Central memory CD4-positive, alpha-beta T cell (primary cell): ENCODE measurements around the gene TECPR1.

Experiments used
- DNase-seq: peaks from one replicate; pipeline ENCODE4 v3.0.0; 2022

TECPR1 gene

DNA sequence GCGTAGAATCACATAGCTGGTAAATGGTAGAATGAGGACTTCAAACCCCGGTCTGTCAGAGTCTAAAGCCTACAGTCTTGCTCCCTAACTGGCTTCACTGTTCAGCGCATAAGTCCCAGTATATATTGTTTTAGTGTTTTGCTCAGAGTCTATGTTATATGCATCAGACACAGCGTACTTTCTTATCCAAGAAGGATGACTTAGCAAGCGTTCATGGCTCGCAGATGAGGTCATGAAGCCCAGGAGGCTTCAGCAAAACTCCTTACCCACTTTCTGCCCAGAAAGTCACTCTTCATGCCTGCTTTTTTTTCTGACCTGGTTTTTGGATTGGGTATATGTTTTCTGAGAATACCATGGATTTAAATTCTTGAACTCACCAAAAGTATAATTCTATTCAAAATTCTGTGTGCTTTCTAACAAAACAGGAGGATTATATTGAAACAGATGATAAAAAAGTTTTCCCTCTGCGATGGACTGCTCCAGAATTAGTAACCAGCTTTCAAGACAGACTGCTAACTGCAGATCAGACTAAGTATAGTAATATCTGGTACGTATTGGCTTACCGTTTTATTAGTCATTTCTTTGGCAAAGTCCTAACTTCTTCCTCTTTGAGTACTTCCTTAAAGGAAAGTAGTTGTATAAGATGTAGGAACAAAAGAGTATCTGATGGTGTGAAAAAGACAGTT, 65.4 kb downstream of the TECPR1 start:
- DNase-seq: no peak

DNA sequence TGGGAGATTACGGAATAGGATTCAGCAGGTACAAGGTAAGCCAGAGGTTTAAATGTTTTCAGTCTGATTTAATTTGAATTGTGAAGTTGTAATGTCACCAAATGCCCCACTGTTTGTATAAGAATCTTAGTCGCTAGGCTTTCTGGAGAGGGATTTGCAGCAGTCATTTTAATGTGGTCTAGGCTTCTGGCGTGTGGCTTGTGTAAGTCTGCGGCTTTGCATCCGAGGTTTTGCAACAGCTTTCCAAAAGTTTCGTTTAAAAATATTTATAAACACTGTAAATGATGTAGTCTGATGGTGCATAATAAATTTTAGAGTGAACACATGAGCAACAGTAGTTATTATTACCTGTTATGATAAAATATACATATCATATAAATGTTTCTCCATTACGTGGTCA, 66.9 kb downstream of the TECPR1 start:
- no peak for DNase-seq

DNA sequence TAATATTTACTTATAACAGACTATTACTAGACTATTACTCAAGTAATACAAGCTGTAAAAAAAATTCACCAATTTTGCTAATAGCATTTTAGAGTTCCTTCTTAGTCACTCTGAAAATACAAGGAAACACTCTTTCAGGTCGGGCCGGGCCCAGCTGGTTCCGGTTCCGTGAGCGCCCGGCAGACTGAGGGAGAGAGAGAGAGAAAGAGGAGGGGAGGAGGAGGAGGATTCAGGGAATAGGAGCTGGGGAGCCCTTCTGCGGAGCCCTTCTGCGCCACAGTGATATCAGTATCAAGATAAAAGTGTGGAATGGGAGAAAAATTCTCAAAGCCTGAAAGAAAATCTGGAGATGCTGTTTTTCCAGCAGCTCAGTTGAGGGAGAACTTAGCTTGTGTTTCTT, 71.3 kb downstream of the TECPR1 start:
- no peak for DNase-seq

DNA sequence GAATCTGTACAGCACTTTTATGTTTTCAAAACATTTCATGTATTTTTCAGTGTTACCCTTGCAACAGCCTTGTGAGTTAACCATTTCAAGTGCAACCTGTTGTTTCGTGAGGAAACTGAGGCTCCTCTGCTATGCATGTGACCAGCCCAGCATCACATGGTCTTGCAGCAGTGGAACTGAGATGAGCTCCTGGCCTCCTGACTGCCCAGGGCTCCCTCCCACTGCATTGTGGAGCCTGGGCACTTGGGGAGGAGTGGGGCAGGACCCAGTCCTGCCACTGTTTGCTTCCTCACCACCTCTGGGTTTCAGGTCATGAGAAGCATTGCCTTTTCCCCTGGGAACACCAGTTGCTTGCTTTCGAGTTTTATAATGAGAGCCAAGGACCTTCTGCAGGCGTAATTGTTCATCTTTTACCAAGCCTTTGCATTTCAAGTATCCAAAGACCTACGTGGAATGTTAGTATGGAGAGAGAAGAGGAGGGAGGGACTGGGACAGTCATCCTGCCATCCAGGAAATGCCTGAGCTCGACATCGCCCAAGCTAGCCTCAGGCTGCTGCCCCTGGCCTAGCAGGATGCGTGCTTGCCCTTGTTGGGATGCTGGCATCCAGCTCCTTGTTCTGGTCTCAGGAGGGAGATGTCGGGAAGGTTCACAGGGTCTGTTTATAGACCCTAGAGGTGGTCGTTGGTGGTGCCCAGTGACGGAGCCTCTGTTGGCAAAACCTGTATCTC, 73.1 kb downstream of the TECPR1 start:
- no peak for DNase-seq

DNA sequence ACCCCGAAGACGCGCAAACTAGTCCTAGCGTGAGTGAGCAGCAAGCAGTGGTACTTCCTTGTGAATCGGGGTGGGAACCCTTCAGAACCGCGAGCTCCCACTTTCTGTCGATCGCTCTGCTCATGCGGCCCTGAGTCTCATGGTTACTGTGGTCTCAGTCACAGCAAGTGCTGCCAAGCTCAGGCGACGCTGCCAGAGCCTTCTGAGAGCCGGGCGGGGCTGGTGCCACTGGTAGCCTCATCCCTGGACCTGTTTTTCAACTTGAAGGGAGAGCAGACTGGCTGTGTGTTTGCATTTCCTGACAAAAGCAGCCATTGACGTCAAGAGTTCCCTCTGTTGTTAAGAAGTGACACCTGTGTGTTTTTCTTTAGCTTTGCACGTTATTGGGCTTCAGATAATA, 73.7 kb downstream of the TECPR1 start:
- no peak for DNase-seq

DNA sequence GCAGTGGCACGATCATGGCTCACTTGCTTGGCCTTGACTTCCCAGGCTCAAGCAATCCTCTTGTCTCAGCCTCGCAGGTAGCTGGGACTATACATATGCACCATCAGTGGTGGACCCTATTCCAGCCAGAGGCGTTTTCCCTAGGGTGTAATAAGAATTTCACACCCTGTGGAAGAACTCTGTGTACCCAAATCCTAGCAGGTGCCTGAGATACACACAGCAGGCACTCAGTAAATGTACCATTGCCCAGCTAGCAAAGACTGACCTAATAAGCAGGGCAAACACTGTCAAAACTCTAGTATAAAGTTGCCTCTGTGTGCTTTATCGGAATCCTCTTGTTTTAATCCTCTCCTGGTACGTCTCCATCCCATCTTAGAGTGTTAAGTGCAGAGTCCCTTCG, 74.5 kb downstream of the TECPR1 start:
- no peak for DNase-seq

DNA sequence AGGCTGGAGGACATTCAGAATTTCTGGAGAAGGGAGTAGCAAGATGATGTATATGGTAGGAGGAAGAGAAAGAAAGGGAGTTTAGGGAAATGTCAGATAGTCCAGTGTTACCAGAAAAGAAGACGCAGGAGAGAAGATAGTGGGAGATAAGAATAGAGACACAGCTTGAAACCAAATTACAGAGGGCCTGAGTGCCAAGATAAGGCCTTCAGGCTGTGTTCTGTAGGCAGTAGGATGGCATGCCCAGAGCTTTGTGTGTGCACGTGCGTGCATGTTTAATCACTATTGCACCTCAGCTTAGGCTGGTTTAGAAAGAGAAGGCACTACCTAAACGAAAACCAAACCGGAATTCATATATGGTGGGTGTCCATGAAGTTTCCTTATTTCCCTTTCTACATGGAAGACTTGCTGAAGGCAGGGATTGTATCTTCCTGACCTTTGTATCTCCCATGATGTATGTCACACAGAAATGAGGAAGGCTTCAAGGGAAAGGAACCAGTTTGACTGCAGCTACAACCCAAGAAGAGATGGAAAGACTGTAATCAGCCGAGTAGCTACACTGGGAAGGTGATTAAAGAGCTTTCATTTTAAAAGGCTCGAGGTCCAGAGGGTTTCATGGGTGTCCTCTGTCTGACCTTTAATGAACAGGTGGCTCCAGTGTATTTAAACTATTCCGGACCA, 76.6 kb downstream of the TECPR1 start:
- no peak for DNase-seq

DNA sequence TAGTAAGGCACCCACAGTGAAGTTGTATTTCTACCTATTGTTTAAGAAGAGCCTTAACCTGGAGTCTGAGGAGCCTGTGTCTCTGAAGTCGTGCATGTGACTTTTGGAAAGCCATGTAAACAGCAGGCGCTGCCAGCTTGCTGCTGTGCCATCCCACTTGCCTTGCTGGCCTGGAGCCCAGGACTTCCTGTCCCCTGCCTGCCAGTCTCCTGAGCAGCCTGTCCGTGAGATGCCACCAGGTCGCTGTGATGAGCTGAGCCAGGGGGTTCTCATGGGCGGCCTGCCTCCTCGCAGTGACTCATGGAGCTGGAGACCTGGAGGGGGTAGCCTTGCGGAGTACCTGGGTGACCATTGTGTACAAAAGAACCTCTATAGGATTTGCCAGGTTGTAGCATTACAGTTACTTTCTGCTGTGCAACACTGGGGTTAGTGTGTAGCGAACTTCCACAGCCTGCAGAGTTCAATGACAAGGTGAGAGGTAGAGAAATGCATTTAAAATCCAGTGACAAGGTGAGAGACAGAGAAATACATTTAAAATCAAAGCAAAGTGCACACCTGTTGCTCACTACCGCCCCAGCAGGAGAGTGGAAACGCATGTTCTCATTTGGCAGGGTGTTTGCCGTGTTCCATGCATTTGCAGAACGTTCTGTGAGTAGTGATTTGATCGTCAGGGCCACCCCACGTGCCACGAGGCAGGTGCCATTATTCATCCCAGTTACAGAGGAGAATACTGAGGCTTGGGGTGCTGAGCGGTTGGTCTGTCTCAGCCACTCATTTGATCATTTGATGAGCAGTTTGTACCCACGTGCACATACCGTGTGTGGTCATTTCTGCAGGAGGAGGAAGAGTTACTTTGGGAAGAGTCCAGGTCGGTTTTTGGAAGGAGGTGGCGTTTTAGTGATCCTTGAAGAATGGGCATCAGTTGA, 77.4 kb downstream of the TECPR1 start:
- DNase-seq: no peak

DNA sequence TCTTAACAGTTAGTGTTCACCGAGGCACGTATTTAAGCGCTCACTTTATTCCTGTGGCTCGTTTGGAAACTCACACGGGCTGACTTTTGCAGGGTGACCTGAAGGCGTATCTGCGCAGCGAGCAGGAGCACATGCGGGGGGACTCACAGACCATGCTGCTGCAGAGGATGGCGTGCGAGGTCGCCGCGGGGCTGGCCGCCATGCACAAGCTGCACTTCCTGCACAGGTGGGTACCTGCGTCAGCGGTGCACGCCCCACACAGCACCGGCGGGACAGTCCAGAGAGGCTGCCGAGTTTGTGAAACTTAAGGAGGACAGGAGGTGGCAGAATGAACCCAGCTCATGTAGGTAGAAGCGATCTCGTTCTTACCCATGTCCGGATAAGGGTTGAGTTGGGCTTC, 80.6 kb downstream of the TECPR1 start:
- DNase-seq: no peak

DNA sequence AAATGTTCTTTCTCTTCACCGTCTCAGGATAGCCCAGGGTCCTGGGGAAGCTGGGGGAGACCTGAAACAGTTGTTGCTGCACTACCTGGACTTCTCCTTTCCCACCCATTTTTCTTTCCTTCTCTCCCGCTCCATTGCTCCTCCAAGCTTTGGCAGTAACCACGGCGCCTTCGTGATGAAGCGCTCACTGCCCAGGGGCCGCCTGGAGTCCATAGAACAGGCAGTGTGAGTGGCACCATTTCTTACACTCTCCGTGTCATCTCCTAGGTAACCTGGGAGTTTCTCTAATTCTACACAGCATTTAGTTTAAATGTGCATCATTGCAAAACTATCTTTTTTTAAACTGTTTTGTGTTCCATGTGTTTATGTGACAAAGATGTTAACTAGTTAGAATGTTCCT, 81.1 kb downstream of the TECPR1 start:
- DNase-seq: no peak

DNA sequence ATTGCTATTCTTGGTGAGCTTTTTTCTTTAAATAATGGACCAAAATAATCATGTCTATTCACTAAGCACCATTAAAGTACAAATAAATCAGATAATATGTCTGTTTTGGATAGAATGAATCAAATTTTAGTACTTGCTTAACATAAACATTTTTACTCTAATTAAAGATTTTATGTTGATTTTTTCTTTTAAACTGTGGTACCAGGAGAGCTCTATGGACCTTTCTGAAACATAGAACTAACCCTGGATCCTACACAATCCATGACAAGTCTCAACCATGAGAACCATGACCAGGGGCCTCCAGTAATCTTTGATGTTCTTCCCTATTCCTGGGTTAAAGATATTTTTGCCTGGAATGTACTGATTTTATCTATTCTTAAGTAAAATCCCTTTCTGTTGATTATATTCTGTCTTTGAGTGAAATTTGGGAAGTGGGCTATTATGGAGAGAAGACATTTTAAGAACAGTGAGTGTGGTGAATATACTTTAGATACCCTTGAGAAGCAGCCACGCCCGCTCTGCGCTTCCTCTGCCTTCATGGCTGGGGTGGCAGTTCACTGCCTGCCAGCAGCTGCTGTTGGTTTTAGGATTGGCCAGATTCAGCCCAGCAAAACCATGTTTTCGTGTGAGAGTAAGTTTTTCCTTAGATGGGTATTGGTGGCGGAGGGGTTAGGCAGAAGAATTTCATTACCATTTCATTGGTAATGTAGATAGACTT, 83.0 kb downstream of the TECPR1 start:
- no peak for DNase-seq

DNA sequence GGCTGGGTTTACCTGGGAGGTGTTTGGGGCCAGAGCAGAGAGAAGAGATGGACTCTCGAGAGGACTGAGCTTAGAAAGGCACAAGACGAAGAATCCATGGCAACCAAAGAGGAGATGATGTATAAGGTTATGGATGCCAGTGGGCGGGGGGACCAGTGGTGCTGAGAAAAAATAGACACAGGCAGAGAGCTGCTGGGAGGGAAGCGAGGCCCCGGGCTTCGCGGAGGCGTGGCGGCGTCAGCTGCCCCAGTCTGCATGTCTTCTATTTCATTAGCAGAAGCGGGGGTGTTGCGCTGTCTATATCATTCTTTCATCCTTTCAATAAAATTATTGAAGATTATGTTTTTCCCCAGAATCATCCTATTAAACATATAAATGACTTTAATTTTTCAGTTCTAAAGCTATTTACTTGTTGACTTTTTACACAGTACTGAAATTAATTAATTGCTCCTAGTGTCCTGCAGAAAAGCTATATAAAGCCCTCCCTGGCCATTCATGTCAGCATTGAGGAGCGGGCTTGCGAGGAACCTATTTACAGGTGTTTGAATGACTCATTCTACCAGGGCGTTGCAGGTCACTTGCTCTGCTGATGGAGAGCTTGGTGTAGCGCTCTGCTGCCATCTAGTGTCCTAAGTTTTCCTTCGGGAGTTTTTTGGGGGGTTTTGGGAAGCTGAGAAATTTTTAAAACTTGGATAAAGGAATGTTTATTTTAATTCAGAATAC, 83.7 kb downstream of the TECPR1 start:
- peak; percentile 62 for DNase-seq

DNA sequence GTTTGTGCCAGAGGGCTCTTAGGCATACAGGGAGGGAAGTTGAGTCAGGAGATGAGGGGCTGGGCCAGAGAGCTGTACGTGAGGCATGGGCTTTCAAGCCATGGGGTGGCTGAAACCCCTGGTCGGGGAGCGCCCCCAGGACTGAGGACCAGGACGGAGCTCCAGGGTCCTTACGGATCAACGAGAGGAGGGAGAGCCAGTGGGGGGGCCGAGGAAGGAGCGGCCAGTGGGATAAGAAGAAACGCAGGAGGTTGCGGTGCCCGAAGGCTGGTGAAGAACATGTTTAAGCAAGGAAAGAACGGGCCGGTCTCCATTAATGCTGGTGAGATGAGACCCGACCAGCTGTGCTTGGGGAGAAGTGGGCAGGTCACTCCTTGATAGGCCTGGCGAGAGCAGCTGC, 84.4 kb downstream of the TECPR1 start:
- no peak for DNase-seq

DNA sequence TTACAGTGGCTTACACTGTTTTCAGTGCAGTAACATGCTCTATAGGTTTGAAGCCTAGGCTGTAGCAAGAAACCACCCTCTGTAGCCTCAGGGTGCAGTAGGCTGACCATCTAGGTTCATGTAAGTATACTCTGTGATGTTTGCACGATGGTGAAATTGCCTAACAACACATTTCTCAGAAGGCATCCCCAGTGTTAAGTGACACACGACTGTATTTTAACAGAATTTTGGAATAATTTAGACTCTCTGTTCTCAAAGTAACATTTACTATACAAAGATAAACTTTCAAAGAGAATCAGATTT, 85.4 kb downstream of the TECPR1 start:
- DNase-seq: no peak

DNA sequence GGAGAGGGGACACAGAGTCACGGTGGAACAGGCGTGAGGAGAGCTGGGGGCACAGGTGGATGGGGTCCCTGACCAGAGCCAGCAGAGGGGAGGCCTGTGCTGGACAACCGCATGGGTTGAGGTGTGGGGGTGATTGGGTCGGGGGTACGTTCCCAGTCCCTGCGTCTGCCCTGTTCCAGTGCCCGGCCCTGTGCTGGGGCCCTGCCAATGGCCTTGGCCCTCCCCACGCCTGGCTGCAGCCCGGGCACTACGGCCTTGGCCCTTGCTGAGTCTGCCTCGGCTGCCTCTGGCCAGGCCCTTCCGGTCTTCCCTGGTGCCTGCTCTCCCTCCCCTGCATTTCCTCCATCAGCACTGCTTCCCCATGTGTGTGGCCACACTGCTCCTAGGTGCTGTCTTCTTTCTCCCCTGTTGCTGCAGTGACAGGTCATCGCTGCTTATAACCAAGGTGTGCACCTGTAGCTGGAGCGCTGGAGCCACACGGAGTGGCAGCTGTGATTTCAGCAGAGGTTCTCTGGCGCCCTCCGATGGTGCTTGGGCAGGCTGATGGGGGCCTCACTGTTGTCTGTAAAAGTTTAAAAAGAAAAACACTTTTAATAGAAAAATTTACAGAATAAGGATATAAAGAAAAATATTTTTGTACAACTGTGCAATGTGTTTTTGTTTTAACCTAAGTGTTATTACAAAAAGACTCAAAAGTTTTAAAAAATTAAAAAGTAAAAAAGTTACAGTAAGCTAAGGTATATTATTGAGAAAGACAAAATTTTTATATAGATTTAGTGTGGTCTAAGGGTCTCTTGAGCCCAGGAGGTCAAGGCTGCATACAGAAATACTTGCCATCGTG, 86.0 kb downstream of the TECPR1 start:
- peak; percentile 22 for DNase-seq
